ENCODE results near the gene SMS. TPM values are rescaled to one million over a fixed set of nuclear protein-coding genes. Genes with fewer than 3 reads are reported as not detected.

Gene SMS
- total RNA-seq, 1 experiment from 2014 or later: 172 TPM

- no peak for DNase-seq (ENCODE audit: low read depth, low spot score)
- Histone ChIP-seq H3K4me3 (ENCODE audit: low read depth in 2 of 2, low read length in 2 of 2) (no peak overlapping the region), H3K4me1 (ENCODE audit: control insufficient read depth, insufficient read depth, low read length) (no peaks in the 10 kb centered on the region), H3K36me3 (ENCODE audit: control insufficient read depth, insufficient read depth, low read length) (no peaks in the 10 kb centered on the region), H3K27ac (ENCODE audit: low read length) (no peak overlapping the region), H3K9me3 (ENCODE audit: control insufficient read depth, insufficient read depth, low read depth, low read length) (no peaks in the 10 kb centered on the region), H3K27me3 (ENCODE audit: control insufficient read depth, insufficient read depth, low read length) (no peaks in the 10 kb centered on the region)
- BruUV-seq (replicated peaks): no TSS peak
- no peak for ATAC-seq
- intact Hi-C loops (cut with micrococcal nuclease; ENCODE audit: unreplicated experiment): no loop called here
- TF ChIP-seq TCF7L2 (IDR thresholded peaks at IDR 0.05; ENCODE audit: low read depth, low read length) (no peak), SIN3A (IDR thresholded peaks at IDR 0.05; ENCODE audit: borderline replicate concordance, insufficient read depth, low read depth, low read length) (no peak), POLR2AphosphoS5 (IDR thresholded peaks at IDR 0.05; ENCODE audit: low read depth, low read length) (no peak), REST (IDR thresholded peaks at IDR 0.05; ENCODE audit: insufficient read depth in 1 of 2, low read depth in 2 of 2, low read length in 1 of 2) (no peak), CTCF (IDR thresholded peaks at IDR 0.05) (no peak)
- in situ Hi-C loops (cut with HindIII; ENCODE audit: low pct_unique_long_range_greater_than_20kb, low sequenced_read_pairs): no loop called here
- ChIA-PET POLR2A (no interaction called here), CTCF (no interaction called here)
Measured at GRCh38 chrX:22025751-22026150, 85.2 kb downstream of the SMS start.

DNA sequence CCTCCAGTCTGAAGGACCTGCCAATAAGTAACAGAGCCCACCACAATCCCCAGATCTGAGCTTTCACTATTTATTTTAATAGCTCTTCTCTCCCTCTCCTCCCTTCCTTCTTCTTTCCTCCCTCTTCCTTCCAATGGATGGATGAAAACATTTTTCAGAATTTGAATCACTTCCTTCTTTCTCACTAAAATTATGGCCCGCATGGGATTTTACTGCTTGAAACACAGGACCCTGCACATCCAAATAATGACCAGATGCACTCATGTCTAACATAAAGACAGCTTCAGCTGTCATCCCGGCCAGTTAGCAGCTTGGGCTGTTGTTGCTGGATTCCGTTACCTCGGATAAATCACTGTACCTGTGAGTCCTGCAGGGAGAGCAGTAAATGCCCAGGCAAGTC, 86.2 kb downstream of the SMS start:
- H3K36me3 ChIP-seq (ENCODE audit: control insufficient read depth, insufficient read depth, low read length): no peaks in the 10 kb centered on the region
- no peak overlapping the region for H3K4me3 ChIP-seq (ENCODE audit: low read depth in 2 of 2, low read length in 2 of 2)
- intact Hi-C loops (cut with micrococcal nuclease; ENCODE audit: unreplicated experiment) (no loop called here), in situ Hi-C loops (cut with HindIII; ENCODE audit: low pct_unique_long_range_greater_than_20kb, low sequenced_read_pairs) (no loop called here)
- DNase-seq (ENCODE audit: low read depth, low spot score) (no peak), ATAC-seq (no peak)
- BruUV-seq (replicated peaks): no TSS peak
- H3K27me3 ChIP-seq (ENCODE audit: control insufficient read depth, insufficient read depth, low read length): no peaks in the 10 kb centered on the region
- no peaks in the 10 kb centered on the region for H3K4me1 ChIP-seq (ENCODE audit: control insufficient read depth, insufficient read depth, low read length)
- H3K27ac ChIP-seq (ENCODE audit: low read length): no peak overlapping the region
- TF ChIP-seq REST (IDR thresholded peaks at IDR 0.05; ENCODE audit: insufficient read depth in 1 of 2, low read depth in 2 of 2, low read length in 1 of 2): no peak
- no peak for TF ChIP-seq TCF7L2 (IDR thresholded peaks at IDR 0.05; ENCODE audit: low read depth, low read length)
- TF ChIP-seq POLR2AphosphoS5 (IDR thresholded peaks at IDR 0.05; ENCODE audit: low read depth, low read length): no peak
- TF ChIP-seq SIN3A (IDR thresholded peaks at IDR 0.05; ENCODE audit: borderline replicate concordance, insufficient read depth, low read depth, low read length): no peak
- TF ChIP-seq CTCF (IDR thresholded peaks at IDR 0.05): no peak
- no peaks in the 10 kb centered on the region for H3K9me3 ChIP-seq (ENCODE audit: control insufficient read depth, insufficient read depth, low read depth, low read length)
- POLR2A ChIA-PET: no interaction called here
- CTCF ChIA-PET: interaction anchor here (0.6 kb wide), 1 partner anchor 214 kb away, joined by 4 read pairs; no protein-coding TSS in a partner anchor
